HG03378 (cell line): ENCODE data around the gene ZFP92.

Experiments used
- ATAC-seq: cut with Tn5 transposase; IDR thresholded peaks from one replicate; pipeline ENCODE4 v1.9.1; 2021; ENCODE audit warnings: mild to moderate bottlenecking, moderate library complexity; ENCODE audit not compliant: unreplicated experiment

ZFP92 gene

DNA sequence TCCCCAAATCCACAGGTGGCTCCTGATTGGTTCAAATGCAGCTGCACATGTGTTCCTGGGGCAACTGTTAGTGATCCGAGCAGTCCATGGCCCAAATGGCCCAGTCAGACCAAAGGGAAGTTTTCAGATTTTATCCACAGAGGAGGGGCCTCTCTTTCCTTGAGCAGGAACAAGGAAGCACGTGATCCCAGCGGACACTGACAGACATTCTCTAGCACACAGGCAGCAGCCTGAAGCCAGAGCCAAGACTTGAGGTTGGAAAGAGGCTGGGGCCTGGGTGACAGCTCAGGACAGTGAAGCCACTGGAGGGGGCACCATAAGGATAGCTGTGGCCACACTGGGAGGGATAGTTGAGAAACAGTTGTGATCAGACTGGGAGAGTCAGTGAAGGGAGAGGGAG lies 3.5 kb upstream of the ZFP92 start:
- ATAC-seq = no peak

DNA sequence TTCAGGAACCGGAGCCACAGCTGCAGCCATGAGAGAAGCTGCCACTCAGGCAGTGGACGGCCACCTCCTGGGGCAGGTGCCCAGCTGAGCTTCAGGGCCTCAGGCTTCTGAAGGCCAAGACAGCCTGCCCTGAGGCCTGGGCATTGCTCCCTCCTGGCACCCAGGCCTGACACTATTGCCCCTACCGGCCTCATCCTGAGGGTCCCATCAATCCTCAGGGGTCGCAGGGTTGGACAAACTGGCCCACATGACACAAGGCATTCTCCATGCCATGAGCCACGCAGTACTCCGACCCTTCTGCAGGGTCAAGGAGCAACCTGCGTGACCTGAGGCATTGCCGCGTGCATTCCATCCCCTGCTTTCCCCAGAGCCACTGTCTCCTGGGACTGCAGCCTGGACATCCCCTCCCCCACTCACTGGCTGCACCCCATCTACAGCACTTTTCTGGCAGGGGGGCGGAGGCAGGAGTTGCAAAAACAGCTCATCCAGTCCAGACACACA lies 3.0 kb upstream of the ZFP92 start:
- ATAC-seq = no peak

DNA sequence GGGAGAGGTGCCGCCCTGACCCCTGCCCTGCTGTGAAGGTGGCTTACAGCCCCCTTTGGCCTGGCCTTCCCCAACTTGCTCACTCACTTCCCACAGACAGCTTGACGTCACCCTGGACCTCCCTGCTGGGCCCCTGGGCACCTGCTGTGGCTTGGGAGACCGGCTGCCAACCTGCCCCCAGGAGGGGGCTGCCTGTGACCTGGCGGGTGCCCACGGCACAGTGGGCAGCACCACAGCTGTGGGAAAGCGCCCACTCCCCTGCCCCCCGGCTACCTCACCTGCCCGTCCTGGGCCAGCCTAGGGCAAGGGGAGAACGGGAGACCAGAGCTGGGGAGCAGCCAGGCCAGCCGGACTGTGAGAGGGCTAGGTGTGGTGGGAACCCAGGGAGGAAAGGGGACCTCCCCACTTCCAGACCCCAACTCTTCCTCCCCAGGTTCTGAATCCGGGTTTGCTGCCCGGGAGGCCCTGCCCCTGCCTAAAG lies 2.4 kb upstream of the ZFP92 start:
- no peak for ATAC-seq

DNA sequence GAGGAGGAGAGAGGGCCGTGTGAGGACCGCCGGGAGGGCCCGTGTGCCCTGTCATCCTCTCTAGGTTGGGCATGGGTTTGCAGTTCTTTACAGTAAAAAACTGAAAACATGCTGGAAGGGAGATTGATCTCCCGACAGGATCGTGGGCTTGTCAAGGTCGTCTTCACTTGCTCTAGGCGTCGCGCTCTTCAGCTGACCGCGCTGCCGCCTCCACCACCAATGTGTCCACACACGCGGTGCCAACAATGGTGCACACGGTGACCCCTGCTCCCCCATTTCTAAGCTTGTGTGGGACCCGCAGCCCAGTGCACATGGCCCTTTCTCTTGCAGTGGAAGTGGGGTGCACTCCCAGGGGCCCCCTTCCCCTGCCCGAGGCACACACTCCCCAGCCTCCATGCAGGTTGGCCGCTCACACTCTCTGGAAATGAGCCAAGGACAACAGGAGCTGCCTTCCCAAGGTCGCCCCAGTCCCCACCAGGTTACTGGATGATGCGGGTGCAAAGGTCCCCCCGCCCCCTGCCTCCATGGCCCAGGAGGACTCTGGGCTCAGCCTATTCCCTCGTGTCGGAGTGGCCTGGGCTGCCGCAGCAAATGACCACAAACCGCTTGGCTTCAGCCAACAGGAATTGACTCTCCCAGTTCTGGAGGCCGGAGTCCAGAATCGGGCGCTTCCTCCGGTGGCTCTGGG lies 1.7 kb upstream of the ZFP92 start:
- ATAC-seq = no peak

DNA sequence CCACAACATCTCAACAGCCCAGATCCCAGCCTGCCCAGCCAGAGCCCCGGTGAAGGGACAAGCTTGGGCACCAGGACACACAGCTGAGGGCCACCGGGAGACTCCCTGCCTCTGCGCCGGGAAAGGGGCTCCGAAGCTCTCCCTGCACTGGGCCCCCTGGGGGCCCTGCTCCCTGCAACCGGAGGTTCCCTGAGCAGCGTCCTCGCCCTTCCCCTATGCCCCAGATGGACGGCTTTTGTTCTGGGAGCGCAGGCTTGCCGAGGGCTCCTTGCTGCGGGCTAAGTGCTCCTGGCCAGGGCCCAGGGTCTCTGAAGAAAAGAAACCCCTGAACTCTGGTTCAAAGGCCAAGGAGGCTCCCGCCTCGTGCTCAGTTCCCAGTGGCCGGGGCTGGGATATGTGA lies 899 bp upstream of the ZFP92 start:
- no peak for ATAC-seq

DNA sequence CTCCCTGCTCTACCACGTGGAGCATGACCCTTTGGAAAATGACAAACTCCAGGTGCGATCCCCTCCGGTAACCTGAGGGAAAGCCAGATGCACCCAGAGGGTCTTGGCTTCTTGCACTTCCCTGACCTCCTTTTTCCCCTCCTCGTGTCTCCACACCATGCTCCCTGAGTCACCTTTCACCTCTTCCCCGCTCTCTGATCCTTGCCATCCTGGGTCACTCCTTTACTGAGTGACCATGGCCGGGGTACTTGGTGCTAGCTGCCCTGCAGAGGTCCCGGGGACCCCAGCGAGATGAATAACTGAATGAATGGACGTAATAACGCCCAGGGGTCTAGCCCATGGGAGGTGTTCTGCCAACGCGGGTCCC lies 401 bp upstream of the ZFP92 start:
- no peak for ATAC-seq

DNA sequence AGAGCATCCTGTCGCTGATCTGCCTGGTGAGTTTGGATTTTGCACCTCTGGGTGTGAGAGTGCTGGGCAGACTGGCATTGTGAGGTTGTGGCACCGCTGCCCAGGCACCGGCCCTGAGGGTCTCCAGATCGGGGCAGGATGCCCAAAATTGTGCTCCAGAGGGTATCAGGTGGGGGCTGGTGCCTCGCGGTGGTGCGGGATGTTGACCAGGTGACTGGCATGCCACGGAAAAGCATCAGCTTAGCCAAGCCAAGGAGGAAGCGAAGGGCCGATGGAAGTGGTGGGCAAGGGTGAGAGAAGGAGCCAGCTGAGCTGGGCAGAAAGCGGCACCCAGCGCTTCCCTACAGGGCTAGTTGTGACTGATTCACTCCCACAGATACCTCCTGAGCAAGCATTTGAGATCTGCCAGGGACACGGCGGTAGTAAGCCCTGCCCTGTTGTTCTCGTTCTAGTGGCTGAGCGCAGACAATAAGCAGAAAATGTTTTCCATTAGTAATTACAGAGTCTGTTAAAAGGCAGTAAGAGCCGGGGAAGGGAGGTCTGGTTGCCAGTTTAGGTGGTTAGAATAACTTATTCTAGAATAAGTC lies 809 bp downstream of the ZFP92 start:
- no peak for ATAC-seq

DNA sequence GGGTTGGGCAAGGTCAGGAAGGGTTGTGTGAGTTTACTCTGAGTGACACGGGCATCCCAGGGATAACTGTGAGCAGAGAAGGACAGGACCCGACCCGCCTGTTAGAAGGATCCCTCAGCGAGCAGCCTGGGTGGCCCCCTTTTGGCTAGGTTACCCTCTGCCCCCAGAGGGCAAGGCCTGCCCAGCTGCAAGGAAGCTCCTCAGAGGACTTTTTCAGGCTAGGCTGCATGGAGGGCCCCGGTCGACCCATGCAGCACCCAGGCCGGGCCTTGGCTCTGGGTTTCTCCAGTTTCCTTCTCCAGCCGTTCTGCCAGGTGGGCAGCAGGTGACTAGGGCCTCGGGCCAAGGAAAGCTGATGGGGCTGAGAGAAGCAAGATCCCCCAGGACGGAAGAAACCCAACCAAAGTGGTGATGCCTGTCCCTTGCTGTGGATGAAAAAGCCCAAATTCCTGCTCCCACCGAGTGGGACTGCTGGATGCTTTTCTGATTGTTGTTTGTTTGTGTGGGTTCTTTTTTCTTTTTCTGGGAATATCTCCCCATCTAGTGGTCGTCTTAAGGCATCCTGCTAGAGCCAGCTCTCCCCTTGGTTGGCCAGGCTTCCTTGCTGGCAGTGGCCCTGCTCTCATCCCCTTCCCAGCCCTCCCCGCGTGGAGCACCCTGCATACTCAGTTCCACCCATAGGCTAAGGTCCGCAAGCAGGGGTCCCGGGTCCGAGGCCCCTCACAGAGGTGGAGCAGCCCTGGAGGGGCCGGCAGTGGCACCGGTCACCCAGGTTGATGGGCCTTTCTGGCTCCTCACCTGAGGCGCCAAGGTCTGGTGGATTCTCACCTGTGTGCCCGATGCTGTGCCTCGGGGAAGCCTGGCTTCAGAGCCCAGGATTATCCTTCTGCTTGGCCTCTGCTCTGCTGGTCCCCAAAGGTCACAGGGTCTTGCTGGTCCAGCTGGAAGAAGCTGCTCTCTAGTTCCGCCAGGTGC lies 1.8 kb downstream of the ZFP92 start:
- no peak for ATAC-seq

DNA sequence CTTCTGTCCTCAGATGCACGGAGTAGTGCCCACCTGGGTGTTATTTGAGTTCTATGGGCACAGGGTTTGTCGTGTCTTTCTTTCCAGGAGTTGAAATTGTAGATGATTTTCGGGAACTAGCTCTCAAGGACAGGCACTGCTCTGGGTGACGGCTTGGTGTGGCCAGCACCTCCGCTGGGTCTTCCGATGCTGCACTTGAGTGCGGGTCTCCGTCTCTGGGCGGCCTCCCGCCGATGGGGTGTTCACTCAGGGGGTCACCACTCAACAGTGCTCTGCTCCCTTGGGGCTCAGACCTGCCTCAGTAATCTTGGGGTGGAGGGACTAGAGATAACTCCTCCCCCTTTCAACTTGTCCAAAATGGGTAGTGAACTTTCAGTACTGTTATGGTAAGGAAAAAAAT lies 2.5 kb downstream of the ZFP92 start:
- ATAC-seq = no peak

DNA sequence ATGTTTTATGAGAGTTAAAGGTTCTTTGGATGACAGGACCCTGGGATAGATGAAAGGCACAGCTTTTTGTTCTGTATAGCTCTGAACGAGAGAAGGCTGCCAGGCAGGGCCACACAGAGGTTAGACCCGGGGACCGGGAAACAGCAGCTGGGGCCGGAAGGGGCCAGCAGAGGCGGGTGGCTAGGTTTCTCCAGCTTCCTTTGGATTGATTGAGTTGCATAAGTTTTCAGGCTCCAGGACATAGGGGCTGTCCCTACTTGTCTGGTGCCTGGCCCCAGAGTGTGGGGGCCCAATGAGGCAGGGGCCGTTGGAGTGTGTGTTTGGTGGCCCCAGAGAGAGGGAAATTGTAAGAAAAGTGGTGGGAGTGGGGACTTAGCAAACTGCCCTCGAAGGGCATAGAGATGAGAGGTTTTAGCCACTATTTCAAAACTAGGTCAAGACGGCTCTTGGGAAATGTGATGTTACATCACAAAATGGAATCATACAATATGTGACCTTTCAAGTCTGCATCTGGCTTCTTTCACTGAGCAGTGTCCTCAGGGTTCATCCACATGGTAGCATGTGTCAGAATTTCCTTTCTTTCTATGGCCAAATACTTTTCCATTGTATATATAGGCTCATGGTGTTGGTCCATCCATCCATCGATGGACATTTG lies 3.7 kb downstream of the ZFP92 start:
- no peak for ATAC-seq

DNA sequence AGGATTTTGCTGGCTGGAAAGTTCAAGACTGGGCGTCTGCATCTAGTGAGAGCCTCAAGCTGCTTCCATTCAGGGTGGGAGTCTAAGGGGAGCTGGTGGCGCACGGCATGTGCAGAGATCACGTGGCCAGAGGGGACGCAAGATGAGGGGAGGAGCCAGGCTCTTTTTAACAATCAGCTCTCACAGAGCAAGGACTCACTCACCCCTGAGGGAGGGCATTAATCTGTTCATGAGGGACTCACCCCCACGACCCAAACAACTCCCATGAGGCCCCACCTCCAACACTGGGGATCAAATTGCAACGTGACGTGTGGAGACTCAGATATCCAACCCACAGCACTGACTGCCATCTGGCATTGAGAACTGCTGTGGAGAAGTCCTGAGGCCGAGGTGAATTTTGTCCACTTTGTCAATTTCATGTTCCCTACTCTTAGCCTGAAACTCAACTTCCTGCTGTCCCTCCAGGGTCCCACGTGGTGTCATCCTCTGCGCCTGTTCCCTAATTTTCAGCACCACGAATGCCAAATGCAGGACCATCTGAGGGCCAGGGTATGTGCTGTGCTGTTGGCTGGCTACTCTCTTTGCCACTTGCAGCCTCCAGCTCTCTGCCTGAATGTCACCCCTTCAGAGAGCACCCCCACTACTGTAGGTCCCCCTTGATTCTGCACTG lies 5.6 kb downstream of the ZFP92 start:
- no peak for ATAC-seq

DNA sequence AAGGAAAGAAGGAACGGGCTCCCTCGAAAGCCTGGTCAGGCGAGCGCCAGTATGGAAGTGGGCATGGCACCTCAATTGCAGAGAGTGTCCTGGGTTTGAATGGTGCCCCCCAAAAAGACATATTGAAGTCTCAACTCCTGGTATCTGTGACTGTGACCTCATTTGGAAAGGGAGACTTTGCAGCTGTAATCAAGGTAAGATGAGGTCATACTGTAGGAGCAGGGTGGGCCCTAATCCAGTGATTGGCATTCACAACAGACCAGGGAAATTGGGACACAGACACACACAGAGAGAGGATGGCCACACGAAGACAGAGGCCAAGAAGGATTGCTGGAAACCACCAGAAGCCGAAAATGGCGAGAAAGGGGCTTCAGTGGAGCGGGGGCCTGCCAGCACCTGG lies 6.4 kb downstream of the ZFP92 start:
- ATAC-seq = no peak

DNA sequence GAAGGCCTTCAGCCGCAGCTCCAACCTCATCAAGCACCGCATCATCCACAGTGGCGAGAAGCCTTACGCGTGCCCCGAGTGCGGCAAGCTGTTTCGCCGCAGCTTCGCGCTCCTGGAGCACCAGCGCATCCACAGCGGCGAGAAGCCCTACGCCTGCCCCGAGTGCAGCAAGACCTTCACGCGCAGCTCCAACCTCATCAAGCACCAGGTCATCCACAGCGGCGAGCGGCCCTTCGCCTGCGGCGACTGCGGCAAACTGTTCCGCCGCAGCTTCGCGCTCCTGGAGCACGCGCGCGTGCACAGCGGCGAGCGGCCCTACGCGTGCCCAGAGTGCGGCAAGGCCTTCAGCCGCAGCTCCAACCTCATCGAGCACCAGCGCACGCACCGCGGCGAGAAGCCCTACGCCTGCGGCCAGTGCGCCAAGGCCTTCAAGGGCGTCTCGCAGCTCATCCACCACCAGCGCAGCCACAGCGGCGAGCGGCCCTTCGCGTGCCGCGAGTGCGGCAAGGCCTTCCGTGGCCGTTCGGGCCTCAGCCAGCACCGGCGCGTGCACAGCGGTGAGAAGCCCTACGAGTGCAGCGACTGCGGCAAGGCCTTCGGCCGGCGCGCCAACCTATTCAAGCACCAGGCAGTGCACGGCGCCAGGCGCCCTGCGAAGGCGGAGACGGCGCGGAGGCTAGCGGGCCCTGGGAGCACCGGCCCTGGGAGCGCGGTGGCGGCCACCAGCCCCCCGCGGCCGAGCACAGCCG lies 9.8 kb downstream of the ZFP92 start:
- no peak for ATAC-seq

DNA sequence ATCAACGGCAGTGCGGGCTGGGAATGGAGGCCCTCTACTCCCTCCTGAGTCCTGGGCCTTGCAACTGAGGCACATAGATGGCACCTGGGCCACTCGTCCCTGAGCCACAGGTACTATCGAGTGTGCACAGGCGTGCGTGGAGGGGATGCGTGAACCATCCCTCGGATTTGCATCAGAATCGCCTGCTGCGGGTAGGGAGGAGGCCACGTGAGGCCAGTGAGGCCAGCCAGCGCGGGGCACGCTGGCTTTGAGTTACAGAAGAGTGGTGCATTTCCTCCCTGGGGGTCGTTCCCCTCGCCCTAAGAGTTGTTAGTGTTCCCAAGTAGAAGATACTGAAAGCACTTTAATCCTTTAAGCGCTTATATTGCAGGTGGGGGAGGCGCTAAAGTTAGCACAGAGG lies 10.6 kb downstream of the ZFP92 start:
- ATAC-seq = no peak

DNA sequence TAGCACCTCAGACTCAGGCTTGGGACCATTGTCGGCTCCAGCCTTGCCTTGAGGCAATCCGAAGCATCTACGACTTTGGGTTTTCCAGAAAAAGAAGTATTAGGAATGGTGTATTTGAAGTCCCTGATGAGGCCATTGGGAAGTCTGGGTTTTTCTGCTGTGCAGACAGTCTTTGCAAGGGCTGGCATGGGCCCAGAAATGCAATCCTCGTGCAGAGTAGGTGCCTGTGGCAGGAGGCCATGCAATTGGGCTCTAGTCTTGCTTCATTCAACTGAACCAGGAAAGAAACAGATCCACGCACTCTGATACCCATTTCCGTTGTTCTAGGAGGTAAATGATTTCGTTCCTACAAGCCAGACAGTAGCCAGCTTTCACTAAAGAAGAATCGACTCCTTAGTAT lies 12.4 kb downstream of the ZFP92 start:
- ATAC-seq = no peak

DNA sequence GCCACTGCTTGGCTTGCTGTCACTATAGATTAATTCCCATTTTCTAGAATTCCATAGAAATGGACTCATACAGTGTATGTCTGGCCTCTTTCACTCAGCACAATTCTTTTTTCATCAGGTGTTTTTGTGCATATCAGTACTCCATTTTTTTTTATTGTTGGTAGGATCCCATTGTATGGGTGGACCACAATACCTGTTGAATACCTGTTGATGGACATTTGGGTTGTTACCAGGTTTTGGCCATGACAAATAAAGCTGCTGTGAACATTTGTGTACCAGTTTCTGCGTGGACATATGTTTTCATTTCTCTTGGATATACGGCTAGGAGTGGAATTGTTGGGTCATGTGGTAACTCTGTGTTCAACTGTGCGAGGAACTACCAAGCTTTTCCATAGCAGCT lies 14.9 kb downstream of the ZFP92 start:
- no peak for ATAC-seq

DNA sequence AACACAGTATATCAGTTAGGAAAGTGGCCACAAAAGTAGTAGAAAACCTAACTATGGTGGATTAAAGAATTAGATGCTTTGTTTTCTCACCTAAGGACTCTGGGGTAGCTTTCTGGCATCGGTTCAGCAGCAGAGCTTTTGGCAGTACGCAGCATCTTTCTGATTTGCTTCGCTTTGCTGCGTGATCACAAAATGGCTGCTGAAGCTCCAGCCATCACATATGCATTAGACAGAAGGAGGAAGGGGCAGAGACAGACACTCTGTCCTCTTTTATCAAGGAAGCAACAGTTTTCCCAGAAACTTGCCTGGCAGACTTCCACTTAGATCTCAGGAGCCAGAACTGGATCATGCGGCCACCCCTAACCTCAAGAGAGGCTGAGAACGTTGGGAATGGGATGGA lies 19.5 kb downstream of the ZFP92 start:
- no peak for ATAC-seq

DNA sequence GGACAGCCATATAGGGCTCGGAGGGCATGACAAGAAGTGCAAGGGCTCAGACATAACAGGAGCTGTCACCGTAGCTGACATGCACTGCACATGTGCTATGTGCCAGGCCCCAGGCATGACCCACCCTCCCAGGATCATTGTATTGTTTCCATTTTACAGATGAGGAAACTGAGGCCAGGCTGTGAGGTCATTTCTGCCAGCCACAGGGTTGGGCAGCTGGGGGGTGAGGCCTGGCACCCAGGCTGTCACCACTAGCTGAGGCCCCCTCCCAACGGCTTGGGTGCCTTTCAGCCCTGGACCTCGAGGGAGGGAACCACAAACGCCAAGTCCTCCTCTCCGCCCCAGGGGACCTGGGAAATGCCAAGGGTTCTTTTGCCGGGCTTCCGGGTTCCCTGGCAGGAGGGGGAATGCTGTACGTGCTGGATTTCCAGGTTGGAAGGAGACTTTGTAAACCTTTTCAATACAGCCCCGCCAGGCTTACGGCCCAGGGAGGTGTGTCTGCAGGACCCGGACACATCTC lies 21.9 kb downstream of the ZFP92 start:
- ATAC-seq = no peak

DNA sequence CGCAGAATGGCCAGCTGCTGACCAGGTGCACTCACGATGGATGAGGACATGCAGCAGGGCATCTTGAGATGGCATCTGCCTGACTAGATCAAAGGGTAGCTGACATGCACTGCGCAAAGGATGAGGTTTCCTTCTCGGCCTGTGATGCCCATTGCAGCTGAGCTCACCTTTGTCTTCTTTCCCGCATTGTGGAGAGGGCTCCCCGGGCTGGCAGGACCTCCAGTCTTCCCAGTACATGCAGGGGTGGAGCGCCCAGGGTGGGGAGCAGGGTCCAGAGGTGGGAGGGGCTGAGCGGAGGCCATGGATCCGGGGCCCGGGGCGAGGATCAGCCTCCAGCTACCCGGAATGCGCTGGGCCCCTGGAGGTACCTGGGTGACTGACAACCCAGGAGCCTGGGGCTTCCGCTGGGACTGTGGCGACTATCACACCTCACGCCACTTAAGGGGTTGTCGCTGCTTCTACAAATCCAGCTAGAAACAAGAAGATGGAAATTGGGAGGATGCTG lies 22.6 kb downstream of the ZFP92 start:
- ATAC-seq = no peak
